ENCODE results near the gene IFNAR2. TPM values are rescaled to one million over a fixed set of nuclear protein-coding genes. Genes with fewer than 3 reads are reported as not detected.

Gene IFNAR2
- polyA plus RNA-seq, 1 donor from 2014 or later, result 57.2 TPM

GRCh38 chr21:33259995-33260394 lies 30.3 kb downstream of the IFNAR2 start:
- Mint-ChIP-seq H3K4me3 (peak overlapping the region in 1 of 4 donors; percentile 29), H3K27ac (peak overlapping the region; percentile 65 to 76 (median 68)), H3K27me3 (no peaks in the 10 kb centered on the region), H3K36me3 (peaks cover 8% of the 10 kb centered on the region), H3K9me3 (no peaks in the 10 kb centered on the region), H3K4me1 (peaks cover 8 to 14% (median 14%) of the 10 kb centered on the region in 3 donors)

- H3K4me1 Mint-ChIP-seq, result peaks cover 15 to 22% (median 21%) of the 10 kb centered on the region in 3 donors
- H3K4me3 Mint-ChIP-seq, result peak overlapping the region in 2 of 4 donors; percentile 47 to 65
These were observed 31.9 kb downstream of the IFNAR2 start for GRCh38 chr21:33261635-33262034.

GRCh38 chr21:33262921-33263320 lies 33.2 kb downstream of the IFNAR2 start:
- Mint-ChIP-seq H3K4me1 (peaks cover 21 to 30% (median 25%) of the 10 kb centered on the region in 3 donors), H3K9me3 (no peaks in the 10 kb centered on the region), H3K27ac (no peak overlapping the region), H3K36me3 (peaks cover 2% of the 10 kb centered on the region), H3K4me3 (no peak overlapping the region), H3K27me3 (no peaks in the 10 kb centered on the region)

More at GRCh38 chr21:33261635-33262034, 31.9 kb downstream of the IFNAR2 start:
- no peaks in the 10 kb centered on the region for H3K9me3 Mint-ChIP-seq
- H3K27me3 Mint-ChIP-seq, result no peaks in the 10 kb centered on the region
- H3K36me3 Mint-ChIP-seq, result peaks cover 7% of the 10 kb centered on the region
- H3K27ac Mint-ChIP-seq, result no peak overlapping the region

- Mint-ChIP-seq H3K4me3 (no peak overlapping the region), H3K4me1 (peaks cover 36 to 40% (median 40%) of the 10 kb centered on the region in 3 donors), H3K27ac (peak overlapping the region in 1 of 3 donors; percentile 82), H3K27me3 (no peaks in the 10 kb centered on the region), H3K9me3 (no peaks in the 10 kb centered on the region), H3K36me3 (peaks cover 2% of the 10 kb centered on the region)
These were observed 34.8 kb downstream of the IFNAR2 start for GRCh38 chr21:33264561-33264960.

- Mint-ChIP-seq H3K4me3 (peak overlapping the region; percentile 89 to 99 (median 96)), H3K27me3 (no peaks in the 10 kb centered on the region), H3K4me1 (peaks cover 30 to 40% (median 36%) of the 10 kb centered on the region in 3 donors), H3K9me3 (no peaks in the 10 kb centered on the region), H3K27ac (peak overlapping the region; percentile 88 to 99 (median 99)), H3K36me3 (peaks cover 2% of the 10 kb centered on the region)
These were observed 35.9 kb downstream of the IFNAR2 start for GRCh38 chr21:33265664-33266049.

GRCh38 chr21:33266050-33266788 lies 36.5 kb downstream of the IFNAR2 start, which contains the start of gene IL10RB:
TSS of gene IL10RB (plus strand) at chr21:33266367. CDS start at chr21:33266466, 99 bp downstream.
- H3K27ac Mint-ChIP-seq, result peak within 1 kb of the TSS; percentile 88 to 99 (median 99)
- H3K27me3 Mint-ChIP-seq, result no peaks in the 10 kb centered on the region
- peak within 1 kb of the TSS; percentile 94 to 99 (median 97) for H3K4me3 Mint-ChIP-seq
- no peaks in the 10 kb centered on the region for H3K9me3 Mint-ChIP-seq
- H3K36me3 Mint-ChIP-seq, result peaks cover 2% of the 10 kb centered on the region
- H3K4me1 Mint-ChIP-seq, result peaks cover 30 to 40% (median 39%) of the 10 kb centered on the region in 3 donors

DNA sequence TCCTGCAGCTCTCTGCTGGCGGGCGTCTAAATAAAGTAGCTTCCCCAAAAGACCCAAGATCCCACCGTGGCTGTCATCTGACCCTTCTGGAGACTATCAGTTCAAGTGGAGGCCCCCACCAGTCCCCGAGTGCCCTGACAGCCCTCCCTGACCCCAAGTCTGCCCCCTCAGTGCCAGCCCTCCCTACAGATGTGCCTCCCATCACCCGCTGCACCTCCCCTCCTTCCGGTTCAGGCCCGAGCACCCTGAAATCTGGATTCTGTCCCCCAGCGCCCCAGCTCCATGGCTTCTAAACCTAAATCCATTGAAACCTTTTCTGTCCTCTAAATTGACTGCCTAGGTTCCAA lies 37.0 kb downstream of the IFNAR2 start:
- peaks cover 2% of the 10 kb centered on the region for H3K36me3 Mint-ChIP-seq
- H3K4me1 Mint-ChIP-seq, result peaks cover 30 to 40% (median 36%) of the 10 kb centered on the region in 3 donors
- peak overlapping the region; percentile 88 to 99 (median 96) for H3K27ac Mint-ChIP-seq
- H3K9me3 Mint-ChIP-seq, result no peaks in the 10 kb centered on the region
- H3K4me3 Mint-ChIP-seq, result peak overlapping the region; percentile 94 to 99 (median 97)
- H3K27me3 Mint-ChIP-seq, result no peaks in the 10 kb centered on the region

GRCh38 chr21:33267250-33267649 lies 37.5 kb downstream of the IFNAR2 start:
- no peaks in the 10 kb centered on the region for H3K9me3 Mint-ChIP-seq
- H3K4me1 Mint-ChIP-seq, result peaks cover 30 to 39% (median 36%) of the 10 kb centered on the region in 3 donors
- H3K27ac Mint-ChIP-seq, result peak overlapping the region; percentile 88 to 99 (median 96)
- H3K27me3 Mint-ChIP-seq, result no peaks in the 10 kb centered on the region
- H3K36me3 Mint-ChIP-seq, result peaks cover 2% of the 10 kb centered on the region
- peak overlapping the region; percentile 94 to 99 (median 97) for H3K4me3 Mint-ChIP-seq

DNA sequence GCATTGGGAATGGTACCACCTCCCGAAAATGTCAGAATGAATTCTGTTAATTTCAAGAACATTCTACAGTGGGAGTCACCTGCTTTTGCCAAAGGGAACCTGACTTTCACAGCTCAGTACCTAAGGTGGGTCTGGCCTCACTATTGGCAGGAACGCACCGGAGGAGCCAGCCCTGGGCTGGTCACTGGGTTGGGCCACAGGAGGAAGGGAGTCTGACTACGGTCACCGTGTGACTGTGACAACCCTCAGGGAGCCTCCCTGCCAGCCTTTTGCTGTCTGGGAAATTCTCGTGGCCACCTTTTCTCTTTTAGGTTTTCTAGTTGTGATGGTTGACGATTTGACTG lies 38.6 kb downstream of the IFNAR2 start:
- Mint-ChIP-seq H3K36me3 (peaks cover 4% of the 10 kb centered on the region), H3K27ac (peak overlapping the region; percentile 88 to 99 (median 96)), H3K9me3 (no peaks in the 10 kb centered on the region), H3K27me3 (no peaks in the 10 kb centered on the region), H3K4me1 (peaks cover 36 to 44% (median 38%) of the 10 kb centered on the region in 3 donors), H3K4me3 (peak overlapping the region; percentile 94 to 99 (median 97))

- Mint-ChIP-seq H3K27ac (peak overlapping the region; percentile 88 to 99 (median 96)), H3K4me1 (peaks cover 36 to 44% (median 39%) of the 10 kb centered on the region in 3 donors), H3K36me3 (peaks cover 8% of the 10 kb centered on the region), H3K9me3 (no peaks in the 10 kb centered on the region), H3K27me3 (no peaks in the 10 kb centered on the region), H3K4me3 (peak overlapping the region; percentile 94 to 99 (median 97))
These were observed 39.2 kb downstream of the IFNAR2 start for GRCh38 chr21:33268737-33269441.

GRCh38 chr21:33270986-33271385 lies 41.2 kb downstream of the IFNAR2 start:
- Mint-ChIP-seq H3K27me3 (no peaks in the 10 kb centered on the region), H3K4me3 (peak overlapping the region in 1 of 4 donors; percentile 26), H3K9me3 (no peaks in the 10 kb centered on the region), H3K4me1 (peaks cover 29 to 34% (median 32%) of the 10 kb centered on the region in 3 donors), H3K36me3 (peaks cover 8% of the 10 kb centered on the region), H3K27ac (peak overlapping the region in 2 of 3 donors; percentile 59 to 67)

GRCh38 chr21:33273044-33273443 lies 43.3 kb downstream of the IFNAR2 start:
- H3K36me3 Mint-ChIP-seq, result peaks cover 11% of the 10 kb centered on the region
- H3K4me1 Mint-ChIP-seq, result peaks cover 21 to 26% (median 22%) of the 10 kb centered on the region in 3 donors
- H3K27ac Mint-ChIP-seq, result peak overlapping the region in 1 of 3 donors; percentile 41
- H3K27me3 Mint-ChIP-seq, result no peaks in the 10 kb centered on the region
- no peaks in the 10 kb centered on the region for H3K9me3 Mint-ChIP-seq
- peak overlapping the region in 2 of 4 donors; percentile 17 to 25 for H3K4me3 Mint-ChIP-seq

DNA sequence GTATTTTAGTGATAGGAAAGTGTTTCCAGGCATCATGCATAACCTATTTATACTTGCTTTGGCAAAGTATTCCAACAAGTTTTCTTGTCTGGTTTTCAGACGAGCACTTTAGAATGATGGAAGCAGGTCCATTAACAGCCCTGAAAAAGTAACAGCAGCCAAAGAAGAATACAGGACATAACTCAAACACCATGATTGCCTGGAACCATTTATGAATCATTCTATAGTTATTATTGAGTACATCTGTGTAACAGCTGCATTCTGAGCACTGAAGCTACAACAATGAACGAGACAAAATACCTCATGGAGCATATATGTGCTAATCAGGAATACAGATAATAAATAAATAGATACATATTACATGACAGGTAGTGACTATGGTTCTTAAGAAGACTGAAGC lies 49.0 kb downstream of the IFNAR2 start:
- Mint-ChIP-seq H3K9me3 (peaks cover 0 to 2% (median 0%) of the 10 kb centered on the region in 3 donors), H3K27ac (no peak overlapping the region), H3K4me1 (peaks cover 2 to 7% (median 2%) of the 10 kb centered on the region in 3 donors), H3K27me3 (no peaks in the 10 kb centered on the region), H3K36me3 (peaks cover 15% of the 10 kb centered on the region), H3K4me3 (no peak overlapping the region)

DNA sequence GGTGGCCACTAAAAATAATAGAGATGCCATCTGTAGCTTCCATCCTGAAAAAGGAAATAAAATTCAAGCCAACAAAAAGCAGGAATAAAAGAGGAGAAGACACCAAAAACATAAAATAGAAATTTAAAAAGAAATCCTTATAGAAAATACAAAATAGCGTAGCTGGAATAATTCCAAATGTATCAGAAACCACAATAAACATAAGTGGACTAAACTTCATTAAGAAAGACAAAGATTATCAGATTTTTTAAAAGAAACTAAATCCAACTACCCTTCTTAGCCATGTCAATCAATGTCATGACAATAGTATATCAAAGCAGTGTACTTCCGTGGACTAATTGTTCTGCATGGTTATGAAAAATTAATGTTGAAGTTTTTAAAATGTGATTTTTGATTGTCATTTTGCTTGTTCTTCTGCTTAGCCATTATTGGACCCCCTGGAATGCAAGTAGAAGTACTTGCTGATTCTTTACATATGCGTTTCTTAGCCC lies 49.6 kb downstream of the IFNAR2 start:
- peaks cover 2 to 7% (median 4%) of the 10 kb centered on the region in 3 donors for H3K4me1 Mint-ChIP-seq
- no peak overlapping the region for H3K4me3 Mint-ChIP-seq
- peak overlapping the region in 1 of 3 donors; percentile 55 for H3K27ac Mint-ChIP-seq
- H3K9me3 Mint-ChIP-seq, result peaks cover 0 to 2% (median 0%) of the 10 kb centered on the region in 3 donors
- no peaks in the 10 kb centered on the region for H3K27me3 Mint-ChIP-seq
- H3K36me3 Mint-ChIP-seq, result peaks cover 16% of the 10 kb centered on the region
